Osteoblast (primary cell): ENCODE data around the gene SLC38A9. TPM values are rescaled to one million over a fixed set of nuclear protein-coding genes. Genes with fewer than 3 reads are reported as not detected.

ENCODE experiments used
- DNase-seq: peaks from one replicate; pipeline ENCODE4 v3.0.0; 2011; ENCODE audit warnings: low spot score, mixed read lengths; ENCODE audit not compliant: insufficient read length; ENCODE audit errors: missing footprints
- H2AFZ ChIP-seq: 2 replicates; pipeline ENCODE4 v1.6.0; 2011; ENCODE audit warnings: mild to moderate bottlenecking, low read length
- H3K27ac ChIP-seq: 2 replicates; pipeline ENCODE4 v1.5.1; 2011; ENCODE audit warnings: mild to moderate bottlenecking, low read depth, low read length, moderate library complexity
- H3K27me3 ChIP-seq: 2 replicates; pipeline ENCODE4 v1.6.0; 2012; ENCODE audit warnings: mild to moderate bottlenecking, control low read depth, inconsistent platforms, low read length, moderate library complexity; ENCODE audit not compliant: insufficient read depth
- H3K36me3 ChIP-seq: 2 replicates; pipeline ENCODE4 v1.5.1; 2011; ENCODE audit warnings: mild to moderate bottlenecking, low read length, control low read depth, moderate library complexity; ENCODE audit not compliant: insufficient read depth
- H3K4me1 ChIP-seq: 2 replicates; pipeline ENCODE4 v1.5.1; 2011; ENCODE audit warnings: mild to moderate bottlenecking, low read length, control low read depth, moderate library complexity; ENCODE audit not compliant: insufficient read depth
- H3K4me2 ChIP-seq: 2 replicates; pipeline ENCODE4 v1.6.0; 2011; ENCODE audit warnings: mild to moderate bottlenecking, low read length; ENCODE audit not compliant: insufficient read depth
- H3K4me3 ChIP-seq: fragments of 200-600 bp; sonication (generic); 3 replicates; pipeline ENCODE4 v1.5.1; 2012; ENCODE audit warnings: mild to moderate bottlenecking, low read length, inconsistent platforms; ENCODE audit not compliant: insufficient read depth
- H3K79me2 ChIP-seq: 2 replicates; pipeline ENCODE4 v1.6.0; 2012; ENCODE audit warnings: mild to moderate bottlenecking, low read length, control low read depth, inconsistent platforms; ENCODE audit not compliant: insufficient read depth
- H3K9me3 ChIP-seq: 2 replicates; pipeline ENCODE4 v1.5.1; 2011; ENCODE audit warnings: low read depth, low read length, control low read depth
- H4K20me1 ChIP-seq: 2 replicates; pipeline ENCODE4 v1.6.0; 2012; ENCODE audit warnings: mild to moderate bottlenecking, low read length, control low read depth; ENCODE audit not compliant: insufficient read depth
- total RNA-seq: library from RNA; depleted of rRNA; stranded (reverse); fragments of >200 nt; gene quantifications from 2 replicates; pipeline ENCODE4 v1.2.3, GENCODE V29; 2012
- TF ChIP-seq, protein P1 (sequence below): IDR thresholded peaks from 2 replicates; pipeline ENCODE4 v1.5.1; 2011; ENCODE audit warnings: mild to moderate bottlenecking, low read depth, low read length, moderate library complexity; ENCODE audit errors: extremely low read depth

The SLC38A9 gene
- total RNA-seq, 1 donor = 42.3 TPM

DNA sequence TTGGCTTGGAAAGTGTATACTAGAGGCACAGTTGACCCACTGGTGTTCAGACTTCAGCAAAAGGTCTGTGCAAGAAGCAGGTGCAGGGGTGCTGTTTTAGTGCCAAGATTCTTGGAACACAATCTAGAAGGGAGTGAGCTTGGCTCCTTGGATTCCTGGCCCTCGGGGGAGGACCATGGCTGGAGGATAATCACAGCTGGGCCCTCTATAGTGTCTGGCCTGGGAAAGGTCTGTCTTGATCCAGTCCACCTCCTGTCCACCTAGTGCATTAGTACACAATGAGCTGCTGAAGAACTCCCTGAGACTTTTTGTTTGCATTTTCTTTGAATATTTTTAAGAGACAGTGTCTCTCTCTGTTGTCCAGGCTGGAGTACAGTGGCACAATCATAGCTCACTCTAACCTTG lies 126.9 kb downstream of the SLC38A9 start:
- Histone ChIP-seq H3K4me2 (no peak overlapping the region), H3K9me3 (no peaks in the 10 kb centered on the region)
- TF ChIP-seq, protein P1, sequence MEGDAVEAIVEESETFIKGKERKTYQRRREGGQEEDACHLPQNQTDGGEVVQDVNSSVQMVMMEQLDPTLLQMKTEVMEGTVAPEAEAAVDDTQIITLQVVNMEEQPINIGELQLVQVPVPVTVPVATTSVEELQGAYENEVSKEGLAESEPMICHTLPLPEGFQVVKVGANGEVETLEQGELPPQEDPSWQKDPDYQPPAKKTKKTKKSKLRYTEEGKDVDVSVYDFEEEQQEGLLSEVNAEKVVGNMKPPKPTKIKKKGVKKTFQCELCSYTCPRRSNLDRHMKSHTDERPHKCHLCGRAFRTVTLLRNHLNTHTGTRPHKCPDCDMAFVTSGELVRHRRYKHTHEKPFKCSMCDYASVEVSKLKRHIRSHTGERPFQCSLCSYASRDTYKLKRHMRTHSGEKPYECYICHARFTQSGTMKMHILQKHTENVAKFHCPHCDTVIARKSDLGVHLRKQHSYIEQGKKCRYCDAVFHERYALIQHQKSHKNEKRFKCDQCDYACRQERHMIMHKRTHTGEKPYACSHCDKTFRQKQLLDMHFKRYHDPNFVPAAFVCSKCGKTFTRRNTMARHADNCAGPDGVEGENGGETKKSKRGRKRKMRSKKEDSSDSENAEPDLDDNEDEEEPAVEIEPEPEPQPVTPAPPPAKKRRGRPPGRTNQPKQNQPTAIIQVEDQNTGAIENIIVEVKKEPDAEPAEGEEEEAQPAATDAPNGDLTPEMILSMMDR = no peak

DNA sequence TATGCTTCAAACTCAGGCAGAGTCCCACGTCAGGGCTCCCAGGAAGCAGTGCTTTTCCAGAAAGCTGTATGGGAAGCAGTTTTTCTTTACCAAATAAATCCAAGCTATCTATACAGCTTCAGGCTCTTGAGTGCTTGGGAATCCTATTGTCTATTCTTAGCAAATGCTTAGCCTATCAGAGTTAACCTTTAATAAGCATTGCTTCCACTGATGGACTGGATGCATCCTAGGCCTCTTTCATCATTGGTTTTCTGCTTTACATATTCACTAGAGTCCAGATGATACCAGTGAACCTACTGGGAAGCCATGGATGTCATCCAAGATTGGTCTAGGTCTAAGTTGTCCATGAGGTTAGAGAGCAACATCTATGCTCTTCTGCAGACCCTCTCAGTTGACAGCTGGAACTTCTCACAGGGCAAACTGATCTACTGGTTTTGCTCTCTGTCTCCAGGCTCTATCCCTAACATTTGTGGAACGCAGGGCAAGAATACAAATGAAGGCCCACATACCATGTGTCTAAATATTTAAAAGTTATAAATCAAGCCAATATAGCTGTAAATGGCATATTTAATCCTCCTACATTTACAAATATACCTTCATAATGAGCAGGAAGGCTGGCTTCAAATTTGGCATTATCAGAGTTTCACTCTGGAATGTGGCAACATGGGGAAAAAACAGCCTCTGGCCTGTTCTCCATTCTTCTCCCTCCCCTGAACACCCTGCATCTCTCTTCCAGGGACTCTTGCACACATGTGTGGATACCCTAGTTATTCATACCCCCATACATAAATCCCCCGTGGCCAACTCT lies 127.5 kb downstream of the SLC38A9 start:
- H3K4me3 ChIP-seq = no peak overlapping the region
- DNase-seq = no peak
- H4K20me1 ChIP-seq = no peaks in the 10 kb centered on the region
- no peak overlapping the region for H3K27ac ChIP-seq
- no peaks in the 10 kb centered on the region for H3K9me3 ChIP-seq
- TF ChIP-seq, protein P1 = no peak
- H3K27me3 ChIP-seq = no peaks in the 10 kb centered on the region
- H3K4me2 ChIP-seq = no peak overlapping the region
- H3K4me1 ChIP-seq = no peaks in the 10 kb centered on the region
- no peak overlapping the region for H2AFZ ChIP-seq
- no peaks in the 10 kb centered on the region for H3K79me2 ChIP-seq
- no peaks in the 10 kb centered on the region for H3K36me3 ChIP-seq

More for the DNA sequence above, 126.9 kb downstream of the SLC38A9 start:
- DNase-seq = no peak
- no peaks in the 10 kb centered on the region for H3K4me1 ChIP-seq
- no peaks in the 10 kb centered on the region for H3K79me2 ChIP-seq
- H4K20me1 ChIP-seq = no peaks in the 10 kb centered on the region
- no peak overlapping the region for H3K27ac ChIP-seq
- H3K36me3 ChIP-seq = no peaks in the 10 kb centered on the region
- no peaks in the 10 kb centered on the region for H3K27me3 ChIP-seq
- no peak overlapping the region for H3K4me3 ChIP-seq
- H2AFZ ChIP-seq = no peak overlapping the region

DNA sequence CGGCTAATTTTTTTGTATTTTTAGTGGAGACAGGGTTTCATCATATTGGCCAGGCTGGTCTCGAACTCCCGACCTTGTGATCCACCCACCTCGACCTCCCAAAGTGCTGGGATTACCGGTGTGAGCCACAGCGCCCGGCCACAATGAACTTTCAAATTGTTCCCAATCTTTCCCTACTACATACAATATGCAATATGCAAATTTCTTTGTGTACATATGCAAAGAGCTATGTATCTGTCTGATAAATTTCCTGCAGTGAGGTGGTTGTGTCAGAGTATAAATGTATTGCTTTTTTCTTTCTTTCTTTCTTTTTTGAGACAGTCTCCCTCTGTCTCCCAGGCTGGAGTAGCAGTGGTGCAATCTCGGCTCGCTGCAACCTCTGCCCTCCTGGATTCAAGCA lies 128.5 kb downstream of the SLC38A9 start:
- Histone ChIP-seq H3K9me3 (no peaks in the 10 kb centered on the region), H3K4me3 (no peak overlapping the region), H3K79me2 (no peaks in the 10 kb centered on the region), H3K4me2 (no peak overlapping the region), H3K27me3 (no peaks in the 10 kb centered on the region), H3K4me1 (no peaks in the 10 kb centered on the region), H2AFZ (no peak overlapping the region), H3K36me3 (no peaks in the 10 kb centered on the region), H4K20me1 (no peaks in the 10 kb centered on the region), H3K27ac (no peak overlapping the region)
- DNase-seq = no peak
- TF ChIP-seq, protein P1 = no peak

DNA sequence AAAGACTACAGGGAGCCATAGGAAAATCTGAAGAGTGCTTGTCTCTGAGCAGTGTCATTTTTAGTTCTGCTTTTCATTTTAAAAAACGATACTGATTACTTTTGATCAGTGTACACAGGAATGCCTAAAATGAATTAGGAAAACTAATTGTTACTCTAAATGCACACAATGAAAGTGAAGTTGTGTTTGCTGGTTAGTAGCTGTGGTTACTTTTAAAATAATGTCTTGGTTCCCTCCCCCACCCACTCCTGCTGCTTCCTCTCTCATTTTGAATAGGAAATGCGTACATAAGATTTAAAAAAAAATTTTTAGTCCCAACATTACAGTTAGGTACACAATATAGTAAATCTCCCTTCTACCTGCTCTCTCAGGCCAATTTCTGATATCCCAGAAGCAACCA lies 129.9 kb downstream of the SLC38A9 start:
- H3K27me3 ChIP-seq = no peaks in the 10 kb centered on the region
- no peak overlapping the region for H2AFZ ChIP-seq
- TF ChIP-seq, protein P1 = no peak
- H3K4me3 ChIP-seq = no peak overlapping the region
- no peak overlapping the region for H3K4me2 ChIP-seq
- no peaks in the 10 kb centered on the region for H3K36me3 ChIP-seq
- no peaks in the 10 kb centered on the region for H3K79me2 ChIP-seq
- no peak for DNase-seq
- no peaks in the 10 kb centered on the region for H4K20me1 ChIP-seq
- H3K27ac ChIP-seq = no peak overlapping the region
- H3K4me1 ChIP-seq = peaks cover 4% of the 10 kb centered on the region
- no peaks in the 10 kb centered on the region for H3K9me3 ChIP-seq
